Measurements from ENCODE around the gene MXI1.
A peak's percentile ranks its signal among the peaks of the same experiment; 100 is the strongest.

The MXI1 gene

DNA sequence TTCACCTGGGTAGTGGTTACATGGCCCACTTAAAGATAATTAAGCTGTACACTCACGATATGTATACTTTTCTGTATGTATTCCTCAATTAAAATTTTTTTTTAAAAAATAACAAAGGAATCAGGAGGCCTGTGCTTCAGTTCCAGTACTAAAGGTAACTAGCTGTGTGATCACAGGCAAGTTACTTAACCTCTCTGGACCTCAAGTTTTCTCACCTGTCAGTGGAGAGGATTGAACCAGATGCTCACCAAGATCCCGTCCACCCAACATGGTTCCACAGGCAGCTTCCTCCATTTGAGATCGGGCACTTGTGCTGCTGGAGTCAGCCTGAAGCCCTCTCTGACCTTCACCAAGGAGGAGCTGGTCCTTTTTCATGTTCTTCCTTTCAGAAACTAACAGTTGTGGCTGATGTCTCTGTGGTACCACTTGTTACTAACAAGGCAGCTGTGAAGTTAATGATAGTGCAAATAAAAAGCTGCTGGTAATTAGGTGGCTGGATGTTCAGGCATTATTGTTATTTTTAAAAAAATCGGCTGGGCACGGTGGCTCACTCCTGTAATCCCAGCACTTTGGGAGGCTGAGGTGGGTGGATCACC lies 126.8 kb downstream of the MXI1 start:
- Histone ChIP-seq H3K4me3 (ENCODE audit: low read length in 2 of 2) (no peak overlapping the region), H3K27me3 (ENCODE audit: control insufficient read depth in 1 of 2, insufficient read depth in 2 of 2, low read length in 2 of 2) (no peaks in the 10 kb centered on the region), H3K4me1 (ENCODE audit: control insufficient read depth, insufficient read depth, low read length) (peaks cover 10% of the 10 kb centered on the region), H3K9ac (ENCODE audit: low read length in 2 of 2) (no peak overlapping the region), H3K27ac (ENCODE audit: low read length) (no peak overlapping the region), H3K9me3 (ENCODE audit: control insufficient read depth in 2 of 2, low read length in 2 of 2) (peaks cover 0 to 5% of the 10 kb centered on the region in 2 donors), H3K36me3 (ENCODE audit: control insufficient read depth in 2 of 2, insufficient read depth in 2 of 2, low read length in 2 of 2) (no peaks in the 10 kb centered on the region)

DNA sequence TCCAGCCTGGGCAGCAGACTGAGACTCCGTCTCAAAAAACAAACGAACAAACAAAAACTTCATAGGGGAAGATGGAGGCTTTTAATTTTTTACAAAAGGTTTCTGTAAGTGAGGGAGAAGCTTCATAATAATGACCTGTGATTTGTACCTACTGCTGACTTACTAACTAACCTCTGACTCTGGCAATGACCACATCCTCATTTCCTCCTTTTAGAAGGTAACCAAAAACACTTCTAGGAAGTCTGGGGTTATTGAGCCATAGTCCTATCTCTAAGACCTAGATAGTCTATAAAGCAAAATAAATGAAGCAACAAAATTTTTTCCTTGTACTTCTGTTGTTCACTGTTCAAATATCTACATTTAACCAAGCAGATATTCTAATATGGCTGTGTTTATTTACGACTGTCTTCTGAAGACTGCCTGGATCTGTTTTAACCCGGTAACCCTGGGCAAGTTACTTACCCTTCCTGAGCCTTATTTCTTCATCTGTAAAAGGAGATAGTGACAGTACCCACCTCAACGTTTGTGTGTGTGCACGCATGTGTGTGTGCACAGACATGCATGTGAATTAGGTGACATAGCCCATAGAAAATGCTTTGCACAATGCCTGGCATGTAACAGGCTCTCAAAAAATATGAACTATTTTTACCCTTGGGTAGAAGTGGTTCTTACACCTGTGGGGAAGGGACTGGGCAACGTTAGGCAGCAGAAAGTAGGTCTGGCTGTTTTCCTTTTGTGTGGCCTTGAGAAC lies 128.1 kb downstream of the MXI1 start:
- no peak overlapping the region for H3K9ac ChIP-seq (ENCODE audit: low read length in 2 of 2)
- H3K4me1 ChIP-seq (ENCODE audit: control insufficient read depth, insufficient read depth, low read length) = peaks cover 10% of the 10 kb centered on the region
- no peaks in the 10 kb centered on the region for H3K27me3 ChIP-seq (ENCODE audit: control insufficient read depth in 1 of 2, insufficient read depth in 2 of 2, low read length in 2 of 2)
- H3K4me3 ChIP-seq (ENCODE audit: low read length in 2 of 2) = no peak overlapping the region
- no peak overlapping the region for H3K27ac ChIP-seq (ENCODE audit: low read length)
- no peaks in the 10 kb centered on the region for H3K36me3 ChIP-seq (ENCODE audit: control insufficient read depth in 2 of 2, insufficient read depth in 2 of 2, low read length in 2 of 2)
- H3K9me3 ChIP-seq (ENCODE audit: control insufficient read depth in 2 of 2, low read length in 2 of 2) = peaks cover 0 to 2% of the 10 kb centered on the region in 2 donors

DNA sequence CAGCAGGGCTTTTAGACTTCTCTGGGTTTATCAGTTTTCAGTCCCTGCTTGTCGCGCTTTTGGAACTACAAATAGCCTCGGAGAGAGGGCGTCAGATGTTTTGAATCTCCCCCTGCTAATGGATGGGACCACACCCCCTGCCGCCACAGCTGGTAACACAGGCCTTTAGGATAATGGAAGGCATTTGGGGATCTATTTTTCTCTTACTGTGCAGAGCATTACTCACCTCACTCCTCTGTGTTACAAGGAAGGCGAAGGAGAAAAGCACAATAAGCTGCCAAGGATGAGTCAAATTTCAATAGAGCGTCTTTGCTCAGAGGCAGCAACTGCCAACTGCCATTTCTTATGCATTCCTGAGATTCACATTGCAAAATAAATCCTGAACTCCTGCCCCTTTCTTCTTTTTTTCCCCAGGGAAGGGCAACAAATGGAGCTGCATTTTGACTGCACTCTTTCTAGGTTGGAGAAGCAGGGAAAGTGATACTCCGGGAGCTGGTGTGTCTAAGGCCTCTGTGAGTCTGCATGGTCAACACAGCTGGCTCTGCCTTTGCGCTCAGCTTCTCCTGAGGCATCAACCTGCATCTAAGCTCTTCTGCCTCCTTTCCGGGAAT lies 128.8 kb downstream of the MXI1 start:
- H3K9me3 ChIP-seq (ENCODE audit: control insufficient read depth in 2 of 2, low read length in 2 of 2) = no peaks in the 10 kb centered on the region
- H3K4me1 ChIP-seq (ENCODE audit: control insufficient read depth, insufficient read depth, low read length) = peaks cover 10% of the 10 kb centered on the region
- H3K27ac ChIP-seq (ENCODE audit: low read length) = no peak overlapping the region
- no peaks in the 10 kb centered on the region for H3K36me3 ChIP-seq (ENCODE audit: control insufficient read depth in 2 of 2, insufficient read depth in 2 of 2, low read length in 2 of 2)
- H3K9ac ChIP-seq (ENCODE audit: low read length in 2 of 2) = no peak overlapping the region
- H3K4me3 ChIP-seq (ENCODE audit: low read length in 2 of 2) = peak overlapping the region in 1 of 2 donors; percentile 31
- H3K27me3 ChIP-seq (ENCODE audit: control insufficient read depth in 1 of 2, insufficient read depth in 2 of 2, low read length in 2 of 2) = no peaks in the 10 kb centered on the region
